HepG2 (cell line): Measurements from ENCODE around the gene NACC2. TPM values are rescaled to one million over a fixed set of nuclear protein-coding genes. Genes with fewer than 3 reads are reported as not detected.

Experiments used
- CENPT ChIP-seq: sonication (generic); formaldehyde crosslinking; IDR thresholded peaks from 2 replicates; pipeline ENCODE4 v1.8.0; 2022; ENCODE audit warnings: low read depth, mild to moderate bottlenecking, moderate library complexity, missing genetic modification reagents
- MAFF ChIP-seq: IDR thresholded peaks from 2 replicates; pipeline ENCODE4 v1.6.1; 2011; ENCODE audit warnings: low read depth, low read length, improper control_type of control experiment
- ZNF20 ChIP-seq: sonication (generic); formaldehyde crosslinking; IDR thresholded peaks from 2 replicates; pipeline ENCODE4 v1.4.0; 2020; ENCODE audit warnings: mild to moderate bottlenecking, moderate library complexity, missing genetic modification reagents
- ZNF446 ChIP-seq: sonication (generic); formaldehyde crosslinking; IDR thresholded peaks from 2 replicates; pipeline ENCODE4 v1.5.0; 2020; ENCODE audit warnings: mild to moderate bottlenecking, missing genetic modification reagents
- polyA plus RNA-seq, 8 experiments: library from polyadenylated mRNA; depleted of rRNA in 3 of 8; stranded (reverse) in 7 of 8; unstranded in 1 of 8; fragments of >200 nt; fragmentation: Illumina TruSeq in 4 of 8; extraction: Trizol in 4 of 8; gene quantifications; 2 replicates each; pipeline versions ENCODE4 v1.2.1 to v1.2.3, GENCODE V29; 2011 to 2016; ENCODE audit warnings: low read depth in 4 of 8, missing spikeins in 1 of 8, mixed read lengths in 1 of 8; ENCODE audit not compliant: insufficient read depth in 1 of 8
- total RNA-seq, 5 experiments: library from RNA; depleted of rRNA; stranded (reverse); fragments of >200 nt; fragmentation: Illumina TruSeq; extraction: Trizol; gene quantifications; 2 replicates each; pipeline ENCODE4 v1.2.3, GENCODE V29; 2016; ENCODE audit warnings: low read depth in 1 of 5
- TF ChIP-seq, protein P1 (sequence below): sonication (generic); formaldehyde crosslinking; IDR thresholded peaks from 2 replicates; pipeline ENCODE4 v1.5.0; 2020; ENCODE audit warnings: mild to moderate bottlenecking, missing genetic modification reagents, borderline replicate concordance
- TF ChIP-seq, protein P2 (sequence below): sonication (generic); formaldehyde crosslinking; IDR thresholded peaks from 2 replicates; pipeline ENCODE4 v1.5.0; 2020; ENCODE audit warnings: mild to moderate bottlenecking, missing genetic modification reagents

Gene NACC2
- total and polyA plus RNA-seq, 2 of the 13 experiments (the other 11 are each of a cell fraction or from before 2014, with no cell fraction given) = 5.9 to 12.3 TPM

DNA sequence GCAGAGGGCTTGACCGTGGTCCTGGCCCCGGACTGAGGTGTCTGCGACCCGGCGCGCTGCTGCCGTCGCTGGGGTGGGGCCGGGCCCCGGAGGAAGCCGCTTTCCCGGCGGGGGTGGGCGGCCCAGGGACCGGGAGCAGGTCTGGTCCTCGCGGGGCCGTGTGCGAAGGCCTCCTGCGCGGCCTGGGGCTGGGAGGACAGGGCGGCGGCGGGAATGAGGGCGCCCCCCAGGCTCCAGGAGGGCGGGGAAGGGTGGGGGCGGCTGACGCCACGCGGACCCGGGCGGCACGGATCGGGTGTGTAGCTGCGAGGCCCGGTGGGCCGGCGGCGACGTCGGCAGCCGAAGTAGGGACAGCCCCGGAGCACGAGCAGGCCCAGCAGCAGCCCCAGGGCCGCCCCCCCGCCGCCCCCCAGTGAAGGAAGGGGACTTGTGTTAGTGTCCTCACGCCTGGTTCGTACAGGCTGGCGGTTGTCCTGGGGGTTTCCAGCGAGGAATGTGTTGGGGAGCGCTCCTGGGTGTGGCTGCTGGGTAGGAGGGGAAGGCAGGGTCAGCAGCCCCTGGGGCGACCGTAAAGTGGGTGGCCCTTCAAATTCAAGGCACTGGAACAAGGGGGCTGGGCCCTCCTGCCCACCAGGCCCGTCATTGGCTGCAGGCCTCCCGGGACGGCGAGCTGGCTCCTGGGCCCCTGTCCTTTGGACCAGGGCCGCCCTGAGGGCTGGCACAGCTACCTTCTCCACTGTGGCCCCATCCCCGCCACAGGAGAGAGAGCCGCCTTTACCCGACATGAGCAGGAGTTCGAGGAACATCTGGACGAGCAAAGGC is 24.2 kb upstream of the NACC2 start (continued):
- no peak for TF ChIP-seq MAFF
- TF ChIP-seq, protein P1, sequence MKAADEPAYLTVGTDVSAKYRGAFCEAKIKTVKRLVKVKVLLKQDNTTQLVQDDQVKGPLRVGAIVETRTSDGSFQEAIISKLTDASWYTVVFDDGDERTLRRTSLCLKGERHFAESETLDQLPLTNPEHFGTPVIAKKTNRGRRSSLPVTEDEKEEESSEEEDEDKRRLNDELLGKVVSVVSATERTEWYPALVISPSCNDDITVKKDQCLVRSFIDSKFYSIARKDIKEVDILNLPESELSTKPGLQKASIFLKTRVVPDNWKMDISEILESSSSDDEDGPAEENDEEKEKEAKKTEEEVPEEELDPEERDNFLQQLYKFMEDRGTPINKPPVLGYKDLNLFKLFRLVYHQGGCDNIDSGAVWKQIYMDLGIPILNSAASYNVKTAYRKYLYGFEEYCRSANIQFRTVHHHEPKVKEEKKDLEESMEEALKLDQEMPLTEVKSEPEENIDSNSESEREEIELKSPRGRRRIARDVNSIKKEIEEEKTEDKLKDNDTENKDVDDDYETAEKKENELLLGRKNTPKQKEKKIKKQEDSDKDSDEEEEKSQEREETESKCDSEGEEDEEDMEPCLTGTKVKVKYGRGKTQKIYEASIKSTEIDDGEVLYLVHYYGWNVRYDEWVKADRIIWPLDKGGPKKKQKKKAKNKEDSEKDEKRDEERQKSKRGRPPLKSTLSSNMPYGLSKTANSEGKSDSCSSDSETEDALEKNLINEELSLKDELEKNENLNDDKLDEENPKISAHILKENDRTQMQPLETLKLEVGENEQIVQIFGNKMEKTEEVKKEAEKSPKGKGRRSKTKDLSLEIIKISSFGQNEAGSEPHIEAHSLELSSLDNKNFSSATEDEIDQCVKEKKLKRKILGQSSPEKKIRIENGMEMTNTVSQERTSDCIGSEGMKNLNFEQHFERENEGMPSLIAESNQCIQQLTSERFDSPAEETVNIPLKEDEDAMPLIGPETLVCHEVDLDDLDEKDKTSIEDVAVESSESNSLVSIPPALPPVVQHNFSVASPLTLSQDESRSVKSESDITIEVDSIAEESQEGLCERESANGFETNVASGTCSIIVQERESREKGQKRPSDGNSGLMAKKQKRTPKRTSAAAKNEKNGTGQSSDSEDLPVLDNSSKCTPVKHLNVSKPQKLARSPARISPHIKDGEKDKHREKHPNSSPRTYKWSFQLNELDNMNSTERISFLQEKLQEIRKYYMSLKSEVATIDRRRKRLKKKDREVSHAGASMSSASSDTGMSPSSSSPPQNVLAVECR (CRISPR knock-in tag) = no peak
- TF ChIP-seq, protein P2, sequence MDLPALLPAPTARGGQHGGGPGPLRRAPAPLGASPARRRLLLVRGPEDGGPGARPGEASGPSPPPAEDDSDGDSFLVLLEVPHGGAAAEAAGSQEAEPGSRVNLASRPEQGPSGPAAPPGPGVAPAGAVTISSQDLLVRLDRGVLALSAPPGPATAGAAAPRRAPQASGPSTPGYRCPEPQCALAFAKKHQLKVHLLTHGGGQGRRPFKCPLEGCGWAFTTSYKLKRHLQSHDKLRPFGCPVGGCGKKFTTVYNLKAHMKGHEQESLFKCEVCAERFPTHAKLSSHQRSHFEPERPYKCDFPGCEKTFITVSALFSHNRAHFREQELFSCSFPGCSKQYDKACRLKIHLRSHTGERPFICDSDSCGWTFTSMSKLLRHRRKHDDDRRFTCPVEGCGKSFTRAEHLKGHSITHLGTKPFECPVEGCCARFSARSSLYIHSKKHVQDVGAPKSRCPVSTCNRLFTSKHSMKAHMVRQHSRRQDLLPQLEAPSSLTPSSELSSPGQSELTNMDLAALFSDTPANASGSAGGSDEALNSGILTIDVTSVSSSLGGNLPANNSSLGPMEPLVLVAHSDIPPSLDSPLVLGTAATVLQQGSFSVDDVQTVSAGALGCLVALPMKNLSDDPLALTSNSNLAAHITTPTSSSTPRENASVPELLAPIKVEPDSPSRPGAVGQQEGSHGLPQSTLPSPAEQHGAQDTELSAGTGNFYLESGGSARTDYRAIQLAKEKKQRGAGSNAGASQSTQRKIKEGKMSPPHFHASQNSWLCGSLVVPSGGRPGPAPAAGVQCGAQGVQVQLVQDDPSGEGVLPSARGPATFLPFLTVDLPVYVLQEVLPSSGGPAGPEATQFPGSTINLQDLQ (CRISPR knock-in tag) = peak; percentile 76; the same call in 1 of the 2 replicates
- TF ChIP-seq CENPT = no peak
- no peak for TF ChIP-seq ZNF446 (CRISPR knock-in tag)
- TF ChIP-seq ZNF20 (CRISPR knock-in tag) = no peak
